Breast epithelium (tissue), 3 donors: Measurements from ENCODE around the gene IER2.
"Not testable (repeated sequence)": the region's sequence is repeated elsewhere in the genome, so short reads cannot be mapped to it uniquely, and the experiment has no call there.

Source experiments
- POLR2A ChIP-seq: fragments of 450-650 bp; IDR thresholded peaks from one replicate; pipeline ENCODE4 v1.6.1; 2016; ENCODE audit warnings: antibody characterized with exemption, mild to moderate bottlenecking, moderate library complexity
- POLR2AphosphoS5 ChIP-seq, 3 donors: sonication (generic); formaldehyde crosslinking; IDR thresholded peaks; one replicate each; pipeline ENCODE4 v1.6.1; 2017; ENCODE audit warnings: antibody characterized with exemption in 3 of 3
- TF ChIP-seq, protein P1 (sequence below), 3 donors: fragments of 450-650 bp; IDR thresholded peaks; one replicate each; pipeline ENCODE4 v1.5.1; 2016 to 2017; ENCODE audit warnings: antibody characterized with exemption in 3 of 3, mild to moderate bottlenecking in 3 of 3, moderate library complexity in 3 of 3

DNA sequence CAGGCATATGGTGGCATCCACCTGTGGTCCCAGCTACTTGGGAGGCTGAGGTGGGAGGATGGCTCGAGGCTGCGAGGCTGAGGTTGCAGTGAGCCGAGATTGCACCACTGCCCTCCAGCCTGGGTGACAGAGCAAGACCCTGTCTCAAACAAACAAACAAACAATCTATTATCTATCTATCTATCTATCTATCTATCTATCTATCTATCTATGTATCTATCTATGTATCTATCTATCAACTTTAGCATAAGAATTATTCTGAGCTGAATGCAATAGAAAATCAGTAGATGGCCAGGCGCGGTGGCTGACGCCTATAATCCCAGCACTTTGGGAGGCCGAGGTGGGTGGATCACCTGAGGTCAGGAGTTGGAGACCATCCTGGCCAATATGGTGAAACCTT lies 51.9 kb downstream of the IER2 start:
- TF ChIP-seq, protein P1, sequence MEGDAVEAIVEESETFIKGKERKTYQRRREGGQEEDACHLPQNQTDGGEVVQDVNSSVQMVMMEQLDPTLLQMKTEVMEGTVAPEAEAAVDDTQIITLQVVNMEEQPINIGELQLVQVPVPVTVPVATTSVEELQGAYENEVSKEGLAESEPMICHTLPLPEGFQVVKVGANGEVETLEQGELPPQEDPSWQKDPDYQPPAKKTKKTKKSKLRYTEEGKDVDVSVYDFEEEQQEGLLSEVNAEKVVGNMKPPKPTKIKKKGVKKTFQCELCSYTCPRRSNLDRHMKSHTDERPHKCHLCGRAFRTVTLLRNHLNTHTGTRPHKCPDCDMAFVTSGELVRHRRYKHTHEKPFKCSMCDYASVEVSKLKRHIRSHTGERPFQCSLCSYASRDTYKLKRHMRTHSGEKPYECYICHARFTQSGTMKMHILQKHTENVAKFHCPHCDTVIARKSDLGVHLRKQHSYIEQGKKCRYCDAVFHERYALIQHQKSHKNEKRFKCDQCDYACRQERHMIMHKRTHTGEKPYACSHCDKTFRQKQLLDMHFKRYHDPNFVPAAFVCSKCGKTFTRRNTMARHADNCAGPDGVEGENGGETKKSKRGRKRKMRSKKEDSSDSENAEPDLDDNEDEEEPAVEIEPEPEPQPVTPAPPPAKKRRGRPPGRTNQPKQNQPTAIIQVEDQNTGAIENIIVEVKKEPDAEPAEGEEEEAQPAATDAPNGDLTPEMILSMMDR (IDR thresholded peaks at IDR 0.05): not testable (repeated sequence)
- TF ChIP-seq POLR2A; POLR2AphosphoS5 (IDR thresholded peaks at IDR 0.05): not testable (repeated sequence)
